Endodermal cell (in vitro differentiated cells): ENCODE data around the gene KCNA5. TPM values are rescaled to one million over a fixed set of nuclear protein-coding genes. Genes with fewer than 3 reads are reported as not detected.
A peak's percentile ranks its signal among the peaks of the same experiment; 100 is the strongest.

Source experiments
- DNase-seq: peaks from one replicate; pipeline ENCODE4 v3.0.0-alpha.2; 2017
- H3K27ac ChIP-seq: 2 replicates; pipeline ENCODE4 v1.5.1; 2013; ENCODE audit warnings: mild to moderate bottlenecking, low read depth, low read length, moderate library complexity
- H3K27me3 ChIP-seq: 2 replicates; pipeline ENCODE4 v1.6.1; 2013; ENCODE audit warnings: mild to moderate bottlenecking, low read length, moderate library complexity; ENCODE audit not compliant: insufficient read depth, control insufficient read depth, poor library complexity, severe bottlenecking
- H3K36me3 ChIP-seq: 2 replicates; pipeline ENCODE4 v1.7.0; 2013; ENCODE audit warnings: mild to moderate bottlenecking, low read length, moderate library complexity; ENCODE audit not compliant: control insufficient read depth, insufficient read depth
- H3K4me1 ChIP-seq: one replicate; pipeline ENCODE4 v1.7.0; 2013; ENCODE audit warnings: low read length; ENCODE audit not compliant: control insufficient read depth, insufficient read depth
- H3K4me3 ChIP-seq: 2 replicates; pipeline ENCODE4 v1.5.1; 2013; ENCODE audit warnings: mild to moderate bottlenecking, low read length, moderate library complexity
- H3K9ac ChIP-seq: 2 replicates; pipeline ENCODE4 v1.6.1; 2013; ENCODE audit warnings: mild to moderate bottlenecking, low read length, moderate library complexity; ENCODE audit not compliant: poor library complexity, severe bottlenecking; ENCODE audit errors: extremely low read depth
- H3K9me3 ChIP-seq: 2 replicates; pipeline ENCODE4 v1.6.1; 2013; ENCODE audit warnings: mild to moderate bottlenecking, low read length, moderate library complexity; ENCODE audit not compliant: control insufficient read depth
- H3K27ac Mint-ChIP-seq: 2 replicates; pipeline ENCODE4 v1.8.0; 2020; ENCODE audit warnings: mixed read lengths
- H3K27me3 Mint-ChIP-seq: 2 replicates; pipeline ENCODE4 v1.8.0; 2021; ENCODE audit warnings: mild to moderate bottlenecking, mixed read lengths; ENCODE audit not compliant: insufficient read depth
- H3K36me3 Mint-ChIP-seq: 2 replicates; pipeline ENCODE4 v1.8.0; 2020; ENCODE audit warnings: low read depth, mixed read lengths
- H3K4me1 Mint-ChIP-seq: 2 replicates; pipeline ENCODE4 v1.8.0; 2020; ENCODE audit warnings: mixed read lengths
- H3K4me3 Mint-ChIP-seq: 2 replicates; pipeline ENCODE4 v1.8.0; 2020; ENCODE audit warnings: mild to moderate bottlenecking, moderate library complexity, mixed read lengths
- H3K9me3 Mint-ChIP-seq: 2 replicates; pipeline ENCODE4 v1.8.0; 2020; ENCODE audit warnings: mild to moderate bottlenecking, mixed read lengths
- CTCF ChIP-seq: fragments of 200-600 bp; sonication (generic); conservative IDR thresholded peaks from 2 replicates; pipeline ENCODE4 v1.5.0; 2021; ENCODE audit warnings: antibody characterized with exemption, mild to moderate bottlenecking
- WGBS, 2 experiments: methylation state at CpG; one replicate each; pipeline versions ENCODE4 v1.1.5 to v1.1.7; 2013; ENCODE audit warnings: missing lambda C conversion rate in 2 of 2, mixed read lengths in 1 of 2; ENCODE audit not compliant: insufficient coverage in 1 of 2, insufficient read length in 1 of 2; 5-methylcytosine and 5-hydroxymethylcytosine counted together
- total RNA-seq, 2 donors: library from RNA; stranded (reverse); fragmentation: NEBNext Ultra II Directional in 1 of 2; extraction: Animal tissue kit (Norgen Biotek cat#: 25700) in 1 of 2; gene quantifications; 2 replicates in 1 of 2; 3 replicates in 1 of 2; pipeline ENCODE4 v1.2.1, GENCODE V29; 2021

The KCNA5 gene
- total RNA-seq, 2 donors from 2014 or later: not detected

DNA sequence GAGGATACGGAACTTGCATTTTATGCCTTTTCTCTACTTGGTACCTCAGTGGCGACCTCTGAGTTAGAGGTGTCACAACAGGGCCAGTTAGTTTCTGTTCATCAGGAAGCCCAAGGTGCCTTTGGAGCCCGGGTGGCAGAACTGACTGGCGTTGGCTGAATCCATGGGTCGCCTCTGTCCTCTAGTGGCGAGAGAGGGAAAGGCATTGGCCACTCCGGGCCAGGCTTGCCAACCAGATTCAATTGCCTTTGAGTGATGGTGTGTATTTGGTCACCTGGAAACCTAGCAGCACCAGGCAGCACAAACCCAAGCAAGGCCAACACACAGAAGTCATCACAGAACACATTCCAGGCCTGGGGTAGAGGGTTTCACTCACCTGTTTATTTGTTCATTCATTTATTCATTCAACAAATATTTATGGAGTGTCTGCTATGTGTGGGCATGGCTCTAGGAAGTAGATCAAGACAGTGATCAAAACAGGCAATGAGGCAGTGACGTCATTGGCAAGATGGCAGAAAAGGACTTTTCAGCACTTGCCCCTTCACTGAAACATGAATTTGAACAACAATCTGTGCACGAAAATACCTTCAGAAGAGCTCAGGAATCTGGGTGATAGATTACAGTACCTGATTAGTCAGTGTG lies 40.5 kb upstream of the KCNA5 start:
- TF ChIP-seq CTCF: peak; percentile 100
- peaks cover 56% of the 10 kb centered on the region for H3K27me3 ChIP-seq
- 26 to 63% methylated on average over 4 to 9 of the region's 9 CpGs for WGBS, 2 experiments

GRCh38 chr12:5008661-5009060 lies 35.0 kb upstream of the KCNA5 start:
- TF ChIP-seq CTCF: no peak
- peaks cover 14% of the 10 kb centered on the region for H3K27me3 Mint-ChIP-seq
- no peaks in the 10 kb centered on the region for H3K36me3 Mint-ChIP-seq
- H3K4me1 Mint-ChIP-seq: no peaks in the 10 kb centered on the region
- no peaks in the 10 kb centered on the region for H3K4me1 ChIP-seq
- no peaks in the 10 kb centered on the region for H3K9me3 Mint-ChIP-seq
- no peak overlapping the region for H3K4me3 Mint-ChIP-seq
- no peak overlapping the region for H3K9ac ChIP-seq
- no peaks in the 10 kb centered on the region for H3K36me3 ChIP-seq
- no peak overlapping the region for H3K27ac Mint-ChIP-seq
- no peak for DNase-seq
- H3K4me3 ChIP-seq: no peak overlapping the region
- no peaks in the 10 kb centered on the region for H3K9me3 ChIP-seq
- peaks cover 24% of the 10 kb centered on the region for H3K27me3 ChIP-seq
- no peak overlapping the region for H3K27ac ChIP-seq
- 90 to 92% methylated on average over 2 to 3 of the region's 3 CpGs for WGBS, 2 experiments

More for the DNA sequence above, 40.5 kb upstream of the KCNA5 start:
- Histone ChIP-seq H3K4me1 (no peaks in the 10 kb centered on the region), H3K27ac (no peak overlapping the region), H3K36me3 (no peaks in the 10 kb centered on the region), H3K9ac (no peak overlapping the region), H3K4me3 (no peak overlapping the region), H3K9me3 (no peaks in the 10 kb centered on the region)
- DNase-seq: peak; percentile 97
- Mint-ChIP-seq H3K9me3 (no peaks in the 10 kb centered on the region), H3K27ac (no peak overlapping the region), H3K4me1 (peaks cover 3% of the 10 kb centered on the region), H3K36me3 (no peaks in the 10 kb centered on the region), H3K27me3 (peaks cover 45% of the 10 kb centered on the region), H3K4me3 (no peak overlapping the region)

DNA sequence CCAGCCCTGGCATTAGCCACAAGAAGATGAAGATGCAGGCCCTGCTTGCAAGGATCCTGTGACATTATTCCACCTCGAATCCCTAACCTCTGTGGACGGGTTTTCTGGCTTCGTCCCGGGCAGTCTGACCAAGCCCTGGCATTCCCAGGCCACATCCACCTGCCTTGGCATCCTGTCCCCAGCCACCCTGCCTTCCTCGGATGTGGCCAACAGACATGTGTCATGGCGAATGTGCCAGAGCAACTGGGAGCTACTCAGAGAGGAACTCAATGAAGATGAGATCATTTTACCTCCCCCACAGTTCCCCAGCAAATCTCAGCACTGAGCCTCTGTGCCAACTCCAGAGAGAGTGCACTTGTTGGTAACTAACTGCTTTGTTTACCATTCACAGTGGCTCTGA lies 33.5 kb upstream of the KCNA5 start:
- Mint-ChIP-seq H3K27ac (no peak overlapping the region), H3K4me1 (no peaks in the 10 kb centered on the region)
- no peak for TF ChIP-seq CTCF

More for the DNA sequence above, 33.5 kb upstream of the KCNA5 start:
- Histone ChIP-seq H3K9me3 (no peaks in the 10 kb centered on the region), H3K4me3 (no peak overlapping the region), H3K9ac (no peak overlapping the region), H3K27me3 (peaks cover 15% of the 10 kb centered on the region), H3K4me1 (no peaks in the 10 kb centered on the region), H3K27ac (no peak overlapping the region), H3K36me3 (no peaks in the 10 kb centered on the region)
- DNase-seq: no peak
- Mint-ChIP-seq H3K27me3 (peaks cover 17% of the 10 kb centered on the region), H3K9me3 (no peaks in the 10 kb centered on the region), H3K4me3 (no peak overlapping the region), H3K36me3 (no peaks in the 10 kb centered on the region)
- 95% methylated on average over 6 of the region's 6 CpGs; no CpG with 5 or more reads in 1 of the 2 experiments for WGBS, 2 experiments
